Measurements from ENCODE around the gene B3GAT3.

Gene B3GAT3

DNA sequence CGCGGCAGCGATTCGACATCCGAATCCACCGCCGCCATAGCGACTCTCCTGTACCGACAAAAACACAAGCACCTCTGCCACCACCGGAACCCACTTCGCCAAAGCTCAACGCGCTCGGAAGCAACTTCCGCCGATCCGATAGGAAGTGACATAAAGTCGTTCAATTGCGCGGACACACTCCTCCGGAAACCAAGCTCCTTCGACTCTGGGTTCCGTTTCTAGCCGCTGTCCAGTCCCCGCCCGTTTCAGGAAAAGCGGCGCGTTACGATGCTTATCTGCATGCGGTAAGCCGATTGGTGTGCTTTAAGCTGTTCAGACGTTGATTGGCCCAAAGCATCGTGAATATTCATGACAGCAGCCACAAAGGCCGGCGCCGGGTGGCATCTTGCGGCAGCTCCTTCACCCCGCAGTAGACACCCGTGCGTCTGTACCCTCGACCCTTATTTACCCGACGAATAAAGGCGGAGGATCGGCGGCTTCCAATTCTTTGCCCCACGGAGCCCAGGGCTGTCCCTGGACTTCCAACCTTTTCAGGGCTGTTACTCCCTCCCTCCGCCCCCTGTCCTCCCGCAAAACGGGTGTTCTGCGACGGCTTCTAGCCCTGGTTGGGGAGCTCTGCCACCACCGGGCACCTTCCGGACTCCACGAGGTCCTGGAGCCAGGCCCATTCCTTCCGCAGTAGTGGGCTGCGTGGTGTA is 30.2 kb downstream of the B3GAT3 start, which contains the start of gene TUT1 (continued):
- TF ChIP-seq, protein P1, sequence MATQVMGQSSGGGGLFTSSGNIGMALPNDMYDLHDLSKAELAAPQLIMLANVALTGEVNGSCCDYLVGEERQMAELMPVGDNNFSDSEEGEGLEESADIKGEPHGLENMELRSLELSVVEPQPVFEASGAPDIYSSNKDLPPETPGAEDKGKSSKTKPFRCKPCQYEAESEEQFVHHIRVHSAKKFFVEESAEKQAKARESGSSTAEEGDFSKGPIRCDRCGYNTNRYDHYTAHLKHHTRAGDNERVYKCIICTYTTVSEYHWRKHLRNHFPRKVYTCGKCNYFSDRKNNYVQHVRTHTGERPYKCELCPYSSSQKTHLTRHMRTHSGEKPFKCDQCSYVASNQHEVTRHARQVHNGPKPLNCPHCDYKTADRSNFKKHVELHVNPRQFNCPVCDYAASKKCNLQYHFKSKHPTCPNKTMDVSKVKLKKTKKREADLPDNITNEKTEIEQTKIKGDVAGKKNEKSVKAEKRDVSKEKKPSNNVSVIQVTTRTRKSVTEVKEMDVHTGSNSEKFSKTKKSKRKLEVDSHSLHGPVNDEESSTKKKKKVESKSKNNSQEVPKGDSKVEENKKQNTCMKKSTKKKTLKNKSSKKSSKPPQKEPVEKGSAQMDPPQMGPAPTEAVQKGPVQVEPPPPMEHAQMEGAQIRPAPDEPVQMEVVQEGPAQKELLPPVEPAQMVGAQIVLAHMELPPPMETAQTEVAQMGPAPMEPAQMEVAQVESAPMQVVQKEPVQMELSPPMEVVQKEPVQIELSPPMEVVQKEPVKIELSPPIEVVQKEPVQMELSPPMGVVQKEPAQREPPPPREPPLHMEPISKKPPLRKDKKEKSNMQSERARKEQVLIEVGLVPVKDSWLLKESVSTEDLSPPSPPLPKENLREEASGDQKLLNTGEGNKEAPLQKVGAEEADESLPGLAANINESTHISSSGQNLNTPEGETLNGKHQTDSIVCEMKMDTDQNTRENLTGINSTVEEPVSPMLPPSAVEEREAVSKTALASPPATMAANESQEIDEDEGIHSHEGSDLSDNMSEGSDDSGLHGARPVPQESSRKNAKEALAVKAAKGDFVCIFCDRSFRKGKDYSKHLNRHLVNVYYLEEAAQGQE (tag by site-specific recombination; IDR thresholded peaks at IDR 0.05), result peak; percentile 97
- peak; percentile 45; the same call in 1 of the 2 replicates for TF ChIP-seq ZSCAN23 (tag by site-specific recombination; IDR thresholded peaks at IDR 0.05)
- no peak for TF ChIP-seq ZNF16 (tag by site-specific recombination; IDR thresholded peaks at IDR 0.05; ENCODE audit: low read depth)
- TF ChIP-seq ZNF416 (tag by site-specific recombination; IDR thresholded peaks at IDR 0.05), result no peak
- peak; percentile 56; the same call in 1 of the 2 replicates for TF ChIP-seq SCRT2 (tag by site-specific recombination; IDR thresholded peaks at IDR 0.05)
- peak; percentile 51; the same call in 1 of the 2 replicates for TF ChIP-seq ZBTB20 (tag by site-specific recombination; IDR thresholded peaks at IDR 0.05)
- no peak for TF ChIP-seq ZNF596 (tag by site-specific recombination; IDR thresholded peaks at IDR 0.05)
- peak; percentile 38; the same call in 1 of the 2 replicates for TF ChIP-seq KLF9 (tag by site-specific recombination; IDR thresholded peaks at IDR 0.05; ENCODE audit: low read depth)
- TF ChIP-seq, protein P2, sequence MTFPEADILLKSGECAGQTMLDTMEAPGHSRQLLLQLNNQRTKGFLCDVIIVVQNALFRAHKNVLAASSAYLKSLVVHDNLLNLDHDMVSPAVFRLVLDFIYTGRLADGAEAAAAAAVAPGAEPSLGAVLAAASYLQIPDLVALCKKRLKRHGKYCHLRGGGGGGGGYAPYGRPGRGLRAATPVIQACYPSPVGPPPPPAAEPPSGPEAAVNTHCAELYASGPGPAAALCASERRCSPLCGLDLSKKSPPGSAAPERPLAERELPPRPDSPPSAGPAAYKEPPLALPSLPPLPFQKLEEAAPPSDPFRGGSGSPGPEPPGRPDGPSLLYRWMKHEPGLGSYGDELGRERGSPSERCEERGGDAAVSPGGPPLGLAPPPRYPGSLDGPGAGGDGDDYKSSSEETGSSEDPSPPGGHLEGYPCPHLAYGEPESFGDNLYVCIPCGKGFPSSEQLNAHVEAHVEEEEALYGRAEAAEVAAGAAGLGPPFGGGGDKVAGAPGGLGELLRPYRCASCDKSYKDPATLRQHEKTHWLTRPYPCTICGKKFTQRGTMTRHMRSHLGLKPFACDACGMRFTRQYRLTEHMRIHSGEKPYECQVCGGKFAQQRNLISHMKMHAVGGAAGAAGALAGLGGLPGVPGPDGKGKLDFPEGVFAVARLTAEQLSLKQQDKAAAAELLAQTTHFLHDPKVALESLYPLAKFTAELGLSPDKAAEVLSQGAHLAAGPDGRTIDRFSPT (tag by site-specific recombination; IDR thresholded peaks at IDR 0.05), result peak; percentile 92; the same call in 1 of the 2 replicates
- no peak for TF ChIP-seq ZNF354C (tag by site-specific recombination; IDR thresholded peaks at IDR 0.05; ENCODE audit: borderline replicate concordance, low read depth)
- peak; percentile 90 for TF ChIP-seq BCL11A (tag by site-specific recombination; IDR thresholded peaks at IDR 0.05; ENCODE audit: low read depth)
- no peak for TF ChIP-seq ZNF530 (tag by site-specific recombination; IDR thresholded peaks at IDR 0.05; ENCODE audit: low read depth)
- peak; percentile 91 for TF ChIP-seq ZNF2 (tag by site-specific recombination; IDR thresholded peaks at IDR 0.05)
- TF ChIP-seq ZNF214 (tag by site-specific recombination; IDR thresholded peaks at IDR 0.05; ENCODE audit: borderline replicate concordance), result no peak
- peak; percentile 48 for TF ChIP-seq GLIS1 (tag by site-specific recombination; IDR thresholded peaks at IDR 0.05)
- peak; percentile 97 for TF ChIP-seq ZNF629 (tag by site-specific recombination; IDR thresholded peaks at IDR 0.05)
- no peak for TF ChIP-seq ZNF184 (tag by site-specific recombination; IDR thresholded peaks at IDR 0.05)
- no peak for TF ChIP-seq ZNF830 (tag by site-specific recombination; IDR thresholded peaks at IDR 0.05; ENCODE audit: low read depth)
- TF ChIP-seq, protein P3, sequence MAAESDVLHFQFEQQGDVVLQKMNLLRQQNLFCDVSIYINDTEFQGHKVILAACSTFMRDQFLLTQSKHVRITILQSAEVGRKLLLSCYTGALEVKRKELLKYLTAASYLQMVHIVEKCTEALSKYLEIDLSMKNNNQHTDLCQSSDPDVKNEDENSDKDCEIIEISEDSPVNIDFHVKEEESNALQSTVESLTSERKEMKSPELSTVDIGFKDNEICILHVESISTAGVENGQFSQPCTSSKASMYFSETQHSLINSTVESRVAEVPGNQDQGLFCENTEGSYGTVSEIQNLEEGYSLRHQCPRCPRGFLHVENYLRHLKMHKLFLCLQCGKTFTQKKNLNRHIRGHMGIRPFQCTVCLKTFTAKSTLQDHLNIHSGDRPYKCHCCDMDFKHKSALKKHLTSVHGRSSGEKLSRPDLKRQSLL (tag by site-specific recombination; IDR thresholded peaks at IDR 0.05), result peak; percentile 90
- TF ChIP-seq ZNF433 (tag by site-specific recombination; IDR thresholded peaks at IDR 0.05; ENCODE audit: low read depth), result no peak
- TF ChIP-seq, protein P4, sequence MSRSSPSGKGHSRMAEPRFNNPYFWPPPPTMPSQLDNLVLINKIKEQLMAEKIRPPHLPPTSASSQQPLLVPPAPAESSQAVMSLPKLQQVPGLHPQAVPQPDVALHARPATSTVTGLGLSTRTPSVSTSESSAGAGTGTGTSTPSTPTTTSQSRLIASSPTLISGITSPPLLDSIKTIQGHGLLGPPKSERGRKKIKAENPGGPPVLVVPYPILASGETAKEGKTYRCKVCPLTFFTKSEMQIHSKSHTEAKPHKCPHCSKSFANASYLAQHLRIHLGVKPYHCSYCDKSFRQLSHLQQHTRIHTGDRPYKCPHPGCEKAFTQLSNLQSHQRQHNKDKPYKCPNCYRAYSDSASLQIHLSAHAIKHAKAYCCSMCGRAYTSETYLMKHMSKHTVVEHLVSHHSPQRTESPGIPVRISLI (tag by site-specific recombination; IDR thresholded peaks at IDR 0.05), result no peak
- TF ChIP-seq HOXA7 (CRISPR knock-in tag; IDR thresholded peaks at IDR 0.05; ENCODE audit: borderline replicate concordance), result no peak
- peak; percentile 90 for TF ChIP-seq ZNF24 (tag by site-specific recombination; IDR thresholded peaks at IDR 0.05)
- 0 out of 2 replicates have a peak, but pooled peaks have one; percentile 23 for TF ChIP-seq ZNF777 (tag by site-specific recombination; IDR thresholded peaks at IDR 0.05; ENCODE audit: borderline replicate concordance)
- TF ChIP-seq TCF7L2 (IDR thresholded peaks at IDR 0.05; ENCODE audit: borderline replicate concordance, low read depth, low read length), result no peak
- no peak for TF ChIP-seq ZNF202 (tag by site-specific recombination; IDR thresholded peaks at IDR 0.05; ENCODE audit: borderline replicate concordance)
- no peak for TF ChIP-seq MEIS1 (CRISPR knock-in tag; IDR thresholded peaks at IDR 0.05; ENCODE audit: borderline replicate concordance)
- TF ChIP-seq, protein P5, sequence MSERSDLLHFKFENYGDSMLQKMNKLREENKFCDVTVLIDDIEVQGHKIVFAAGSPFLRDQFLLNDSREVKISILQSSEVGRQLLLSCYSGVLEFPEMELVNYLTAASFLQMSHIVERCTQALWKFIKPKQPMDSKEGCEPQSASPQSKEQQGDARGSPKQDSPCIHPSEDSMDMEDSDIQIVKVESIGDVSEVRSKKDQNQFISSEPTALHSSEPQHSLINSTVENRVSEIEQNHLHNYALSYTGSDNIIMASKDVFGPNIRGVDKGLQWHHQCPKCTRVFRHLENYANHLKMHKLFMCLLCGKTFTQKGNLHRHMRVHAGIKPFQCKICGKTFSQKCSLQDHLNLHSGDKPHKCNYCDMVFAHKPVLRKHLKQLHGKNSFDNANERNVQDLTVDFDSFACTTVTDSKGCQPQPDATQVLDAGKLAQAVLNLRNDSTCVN (tag by site-specific recombination; optimal IDR thresholded peaks at IDR 0.05), result peak; percentile 49
- TF ChIP-seq ZNF19 (tag by site-specific recombination; IDR thresholded peaks at IDR 0.05; ENCODE audit: low read depth), result no peak
- TF ChIP-seq ZNF221 (tag by site-specific recombination; IDR thresholded peaks at IDR 0.05; ENCODE audit: borderline replicate concordance), result no peak
